ENCODE measurements around the gene XPNPEP1. TPM values are rescaled to one million over a fixed set of nuclear protein-coding genes. Genes with fewer than 3 reads are reported as not detected.
A peak's percentile ranks its signal among the peaks of the same experiment; 100 is the strongest.

The XPNPEP1 gene
- total RNA-seq, 2 donors from 2014 or later: 77.6 to 104 TPM

DNA sequence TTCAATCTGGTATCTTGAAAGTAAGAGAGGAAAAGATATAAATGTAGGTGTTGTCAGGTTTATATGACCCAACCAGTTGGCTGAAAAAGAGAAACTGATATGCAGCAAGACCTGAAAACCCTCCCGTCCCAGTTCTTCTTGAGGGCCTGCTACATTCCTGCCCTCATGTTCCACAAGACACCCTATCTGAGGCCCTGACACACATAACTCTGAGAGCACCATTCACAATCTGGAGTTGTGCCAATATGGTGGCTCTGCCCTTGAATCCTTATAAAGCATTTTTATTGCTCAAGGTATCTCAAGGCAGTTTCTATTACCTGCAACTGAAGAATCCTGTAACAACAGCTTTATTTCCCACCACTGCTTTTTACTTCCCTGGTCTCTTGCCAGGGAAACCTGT is 17.0 kb downstream of the XPNPEP1 start:
- WGBS, 2 donors: 59 to 65% methylated on average over 1 of the region's 1 CpG
- ATAC-seq (no peak), DNase-seq (no peak)
- no peak for TF ChIP-seq POLR2A (IDR thresholded peaks at IDR 0.05)
- TF ChIP-seq, protein P1, sequence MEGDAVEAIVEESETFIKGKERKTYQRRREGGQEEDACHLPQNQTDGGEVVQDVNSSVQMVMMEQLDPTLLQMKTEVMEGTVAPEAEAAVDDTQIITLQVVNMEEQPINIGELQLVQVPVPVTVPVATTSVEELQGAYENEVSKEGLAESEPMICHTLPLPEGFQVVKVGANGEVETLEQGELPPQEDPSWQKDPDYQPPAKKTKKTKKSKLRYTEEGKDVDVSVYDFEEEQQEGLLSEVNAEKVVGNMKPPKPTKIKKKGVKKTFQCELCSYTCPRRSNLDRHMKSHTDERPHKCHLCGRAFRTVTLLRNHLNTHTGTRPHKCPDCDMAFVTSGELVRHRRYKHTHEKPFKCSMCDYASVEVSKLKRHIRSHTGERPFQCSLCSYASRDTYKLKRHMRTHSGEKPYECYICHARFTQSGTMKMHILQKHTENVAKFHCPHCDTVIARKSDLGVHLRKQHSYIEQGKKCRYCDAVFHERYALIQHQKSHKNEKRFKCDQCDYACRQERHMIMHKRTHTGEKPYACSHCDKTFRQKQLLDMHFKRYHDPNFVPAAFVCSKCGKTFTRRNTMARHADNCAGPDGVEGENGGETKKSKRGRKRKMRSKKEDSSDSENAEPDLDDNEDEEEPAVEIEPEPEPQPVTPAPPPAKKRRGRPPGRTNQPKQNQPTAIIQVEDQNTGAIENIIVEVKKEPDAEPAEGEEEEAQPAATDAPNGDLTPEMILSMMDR (IDR thresholded peaks at IDR 0.05): no peak
- Histone ChIP-seq H3K27me3 (no peaks in the 10 kb centered on the region), H3K36me3 (replicated peaks in 1 of 2; ENCODE audit: insufficient read depth in 1 of 2, low read depth in 2 of 2) (peaks cover 0 to 4% of the 10 kb centered on the region in 2 donors), H3K4me1 (peaks cover 65% of the 10 kb centered on the region), H3K4me3 (no peak overlapping the region), H3K9me3 (no peaks in the 10 kb centered on the region), H3K27ac (peak overlapping the region in 3 of 4 donors; percentile 15 to 46 (median 27))
- intact Hi-C loops (cut with DNase I): loop anchor here (10.0 kb wide), 1 partner anchor 68 kb away; no protein-coding TSS in a partner anchor

DNA sequence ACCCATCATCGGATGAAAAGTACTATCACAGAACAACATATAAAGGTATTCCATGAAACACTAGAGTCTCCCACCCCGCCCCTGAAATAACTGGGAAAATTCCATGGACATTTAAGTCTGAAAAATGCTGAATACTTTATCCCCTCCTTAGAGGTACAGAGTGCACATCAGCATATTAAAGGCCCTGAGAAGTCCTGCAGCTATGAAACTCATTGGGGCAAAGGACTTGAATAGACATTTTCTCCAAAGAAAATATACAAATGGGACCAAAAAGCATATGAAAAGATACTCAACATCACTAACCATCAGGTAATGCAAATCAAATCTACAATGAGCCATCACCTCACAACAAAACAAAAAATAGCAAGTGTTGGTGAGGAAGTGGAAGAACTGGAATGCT is 18.9 kb downstream of the XPNPEP1 start:
- H3K27ac ChIP-seq: peak overlapping the region; percentile 31 to 69 (median 56)
- H3K36me3 ChIP-seq (replicated peaks in 1 of 2; ENCODE audit: insufficient read depth in 1 of 2, low read depth in 2 of 2): peaks cover 0 to 4% of the 10 kb centered on the region in 2 donors
- H3K4me3 ChIP-seq: no peak overlapping the region
- DNase-seq (no peak), ATAC-seq (no peak)
- intact Hi-C loops (cut with DNase I): loop anchor here (10.0 kb wide), 1 partner anchor 70 kb away; no protein-coding TSS in a partner anchor
- H3K4me1 ChIP-seq: peaks cover 67% of the 10 kb centered on the region
- no peaks in the 10 kb centered on the region for H3K27me3 ChIP-seq
- WGBS, 2 donors: 90 to 93% methylated on average over 2 of the region's 2 CpGs
- H3K9me3 ChIP-seq: no peaks in the 10 kb centered on the region
- TF ChIP-seq POLR2A (IDR thresholded peaks at IDR 0.05): no peak
- TF ChIP-seq, protein P1 (IDR thresholded peaks at IDR 0.05): no peak

DNA sequence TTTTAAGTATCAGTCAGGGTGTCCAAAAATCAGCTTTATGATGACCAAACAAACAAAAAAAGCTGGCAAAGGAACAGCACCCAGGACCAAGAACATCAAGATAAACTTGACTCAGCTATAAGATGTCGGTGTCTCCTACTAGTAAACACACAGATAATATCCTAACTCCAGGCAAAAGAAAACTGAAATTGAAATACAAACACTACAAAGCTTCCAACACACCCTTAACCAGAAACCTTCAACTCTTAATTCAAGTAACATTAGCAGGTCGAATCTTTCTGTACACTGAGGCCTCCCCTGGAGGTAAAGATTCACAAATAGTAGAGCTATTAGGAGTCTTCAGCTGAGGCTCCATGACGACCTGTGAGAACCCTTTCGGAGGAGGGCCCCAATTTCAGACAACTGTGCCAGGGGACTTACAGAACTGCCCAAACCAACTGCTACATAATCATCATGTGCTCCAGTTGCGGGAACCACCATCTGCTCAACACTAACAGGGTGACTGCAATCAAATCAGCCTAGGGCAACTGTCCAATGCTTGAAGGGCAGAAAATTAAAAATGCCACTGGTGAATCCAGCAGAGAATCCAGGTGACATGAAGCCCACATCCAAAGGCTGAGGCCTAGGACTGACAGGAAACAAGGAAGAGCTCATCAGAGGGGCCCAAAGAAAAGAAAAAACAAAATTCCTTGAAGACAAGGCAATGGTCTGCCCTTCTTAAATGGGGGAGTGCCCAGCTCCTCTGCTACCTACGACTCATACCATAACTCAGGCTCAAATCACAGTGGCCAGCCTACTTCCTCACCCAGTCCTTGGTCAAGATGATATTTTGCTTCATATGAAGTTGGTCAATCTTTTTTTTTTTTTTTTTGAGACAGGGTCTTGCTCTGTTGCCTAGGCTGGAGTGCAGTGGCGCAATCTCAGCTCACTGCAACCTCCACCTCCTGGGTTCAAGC is 20.0 kb downstream of the XPNPEP1 start:
- no peaks in the 10 kb centered on the region for H3K27me3 ChIP-seq
- H3K4me3 ChIP-seq: no peak overlapping the region
- no peaks in the 10 kb centered on the region for H3K9me3 ChIP-seq
- 42 to 47% methylated on average over 7 of the region's 7 CpGs for WGBS, 2 donors
- ATAC-seq: peak; percentile 73
- DNase-seq: peak; percentile 55 to 74 (median 66)
- intact Hi-C loops (cut with DNase I): loop anchor here (10.0 kb wide), 1 partner anchor 72 kb away; no protein-coding TSS in a partner anchor
- H3K36me3 ChIP-seq (replicated peaks in 1 of 2; ENCODE audit: insufficient read depth in 1 of 2, low read depth in 2 of 2): peaks cover 0 to 4% of the 10 kb centered on the region in 2 donors
- H3K27ac ChIP-seq: peak overlapping the region; percentile 31 to 69 (median 60)
- TF ChIP-seq, protein P1 (IDR thresholded peaks at IDR 0.05): no peak
- TF ChIP-seq POLR2A (IDR thresholded peaks at IDR 0.05): no peak
- H3K4me1 ChIP-seq: peaks cover 72% of the 10 kb centered on the region

DNA sequence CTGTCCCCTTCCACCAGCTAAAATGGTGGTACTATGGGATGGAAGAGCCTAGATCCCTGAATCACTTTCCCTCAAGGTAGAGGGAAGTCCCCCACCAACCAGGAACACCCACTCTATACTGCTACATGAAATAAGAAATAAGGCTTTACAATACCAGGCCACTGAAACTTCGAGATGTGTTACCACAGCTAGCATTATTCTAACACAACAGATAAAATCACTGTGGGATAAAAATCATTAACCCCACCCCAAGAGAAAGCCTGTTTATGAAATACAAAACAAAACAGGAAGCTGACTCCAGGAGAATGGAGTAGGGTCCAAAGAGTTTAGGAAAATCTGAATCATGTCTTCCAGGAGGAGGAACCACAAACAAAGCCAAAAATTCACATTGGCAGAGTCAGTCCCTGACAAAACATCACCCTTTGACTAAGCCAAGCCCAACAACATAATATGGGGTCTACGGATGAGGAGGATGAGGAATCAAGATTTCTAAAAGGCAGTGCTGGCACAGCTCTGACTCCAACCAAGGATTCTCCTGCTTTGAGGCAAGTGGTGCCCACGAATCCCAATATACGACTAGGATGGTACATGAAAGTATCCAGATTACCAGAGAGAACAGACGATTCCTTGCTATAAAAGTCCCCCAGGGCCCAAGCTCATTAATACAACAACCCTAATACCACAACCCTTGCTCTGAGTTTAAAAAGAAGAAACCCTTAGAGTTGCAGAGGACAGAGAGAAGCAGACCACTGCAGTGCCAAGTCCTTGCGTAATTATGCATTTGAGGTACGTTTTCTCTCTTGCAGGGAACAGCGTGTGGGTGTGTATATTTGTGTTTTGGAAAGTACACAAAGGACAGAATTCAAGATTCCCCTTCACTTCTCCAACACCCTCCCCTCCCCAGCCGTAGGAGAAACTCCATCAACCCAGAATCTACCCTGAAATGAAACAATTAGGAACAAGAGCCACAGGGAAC is 23.7 kb downstream of the XPNPEP1 start:
- Histone ChIP-seq H3K4me1 (peaks cover 73% of the 10 kb centered on the region), H3K27ac (peak overlapping the region in 3 of 4 donors; percentile 27 to 47 (median 36)), H3K9me3 (no peaks in the 10 kb centered on the region), H3K27me3 (no peaks in the 10 kb centered on the region), H3K36me3 (replicated peaks in 1 of 2; ENCODE audit: insufficient read depth in 1 of 2, low read depth in 2 of 2) (no peaks in the 10 kb centered on the region), H3K4me3 (no peak overlapping the region)
- 58 to 65% methylated on average over 9 of the region's 9 CpGs for WGBS, 2 donors
- intact Hi-C loops (cut with DNase I): loop anchor here (10.0 kb wide), 1 partner anchor 75 kb away; no protein-coding TSS in a partner anchor
- DNase-seq (peak in 1 of 4 donors; percentile 39), ATAC-seq (peak; percentile 28)
- TF ChIP-seq POLR2A (IDR thresholded peaks at IDR 0.05): no peak
- TF ChIP-seq, protein P1 (IDR thresholded peaks at IDR 0.05): no peak
